ENCODE measurements around the gene HSD17B14. TPM values are rescaled to one million over a fixed set of nuclear protein-coding genes. Genes with fewer than 3 reads are reported as not detected.

HSD17B14 gene
- total RNA-seq, 1 donor from 2014 or later = 1.9 TPM

DNA sequence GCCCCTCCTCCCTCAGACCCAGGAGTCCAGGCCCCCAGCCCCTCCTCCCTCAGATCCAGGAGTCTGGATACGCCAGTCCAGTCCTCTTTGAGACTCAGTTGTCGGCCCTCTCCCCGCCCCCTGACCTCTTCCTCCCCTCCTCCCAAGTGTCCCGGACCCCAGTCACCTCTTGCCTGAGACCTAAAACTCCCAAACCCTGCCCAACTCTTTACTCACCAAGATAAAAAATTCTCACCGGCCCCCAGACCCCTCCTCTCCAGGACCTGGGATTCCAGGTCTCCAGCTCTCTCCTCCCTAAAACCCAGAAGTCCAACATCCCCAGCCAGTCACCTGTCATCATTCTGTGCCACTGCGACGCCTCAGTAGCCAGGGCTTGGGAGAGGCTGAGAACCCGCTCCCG lies 1.4 kb upstream of the HSD17B14 start:
- intact Hi-C loops (cut with DNase I) = no loop called here
- no peak for ATAC-seq (ENCODE audit: poor library complexity)
- no peak for DNase-seq

DNA sequence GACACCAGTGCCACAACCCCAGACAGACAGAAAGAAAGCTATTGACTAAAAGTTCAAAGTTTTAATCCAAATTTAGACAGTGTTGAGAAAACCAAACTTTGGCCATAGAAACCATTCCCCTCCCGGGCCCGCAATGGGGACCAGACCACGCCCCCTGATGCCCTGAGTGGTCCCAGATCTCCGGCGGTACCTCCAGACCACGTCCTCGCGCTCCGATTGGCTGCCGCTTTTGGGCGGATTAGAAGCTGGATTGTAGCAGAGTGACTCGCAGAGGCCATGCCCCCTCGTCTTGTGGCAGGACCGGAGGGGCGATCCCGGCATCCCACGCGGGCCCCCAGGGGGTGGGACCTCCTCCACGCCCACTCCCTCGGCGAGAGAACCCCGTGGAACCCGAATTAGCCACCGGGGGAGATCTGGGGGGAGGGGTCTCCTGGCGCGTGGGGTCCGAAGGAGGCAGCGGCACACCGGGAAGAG lies 797 bp upstream of the HSD17B14 start:
- intact Hi-C loops (cut with DNase I) = no loop called here
- ATAC-seq (ENCODE audit: poor library complexity) = peak; percentile 89
- DNase-seq = peak; percentile 89

DNA sequence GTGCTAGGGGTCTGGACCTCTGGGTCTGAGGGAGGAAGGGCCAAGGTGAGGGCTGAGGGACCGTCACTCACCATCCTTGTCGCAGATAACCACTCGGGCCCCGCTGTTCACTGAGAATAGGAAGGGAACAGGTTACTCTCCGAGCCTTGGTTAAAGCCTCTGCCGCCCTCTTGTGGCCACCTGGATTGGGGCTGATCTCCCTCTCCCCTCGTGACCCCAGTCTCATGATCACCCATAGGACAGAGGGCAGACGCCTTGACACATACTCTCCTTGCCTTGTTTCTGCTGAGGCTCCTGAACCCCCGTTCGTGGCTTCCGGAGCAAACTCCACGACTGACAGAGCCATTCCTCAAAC lies 580 bp downstream of the HSD17B14 start:
- ATAC-seq (ENCODE audit: poor library complexity) (peak; percentile 98), DNase-seq (peak; percentile 96)
- intact Hi-C loops (cut with DNase I) = loop anchor here (1.0 kb wide), 1 partner anchor 41 kb away; no protein-coding TSS in a partner anchor

DNA sequence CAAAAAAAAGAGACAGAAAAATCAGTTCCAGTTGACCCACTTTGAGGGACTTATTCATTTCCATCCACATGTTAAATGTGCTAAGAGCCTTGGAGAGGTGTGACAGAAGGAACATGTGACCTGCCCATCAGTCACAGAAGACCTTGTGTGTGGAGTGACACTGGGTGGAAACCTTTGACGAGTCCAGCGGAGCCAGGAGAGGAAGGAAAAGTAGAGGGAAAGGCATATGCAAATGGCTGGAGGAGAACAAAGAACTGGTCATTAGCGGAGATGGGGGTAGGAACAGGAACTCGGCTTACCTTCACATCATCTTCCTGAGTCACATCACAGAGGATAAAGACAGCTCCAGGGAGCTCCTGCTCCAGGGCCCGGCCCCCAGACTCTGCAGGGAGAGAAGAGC lies 2.3 kb downstream of the HSD17B14 start:
- intact Hi-C loops (cut with DNase I) = no loop called here
- ATAC-seq (ENCODE audit: poor library complexity) = no peak
- no peak for DNase-seq

DNA sequence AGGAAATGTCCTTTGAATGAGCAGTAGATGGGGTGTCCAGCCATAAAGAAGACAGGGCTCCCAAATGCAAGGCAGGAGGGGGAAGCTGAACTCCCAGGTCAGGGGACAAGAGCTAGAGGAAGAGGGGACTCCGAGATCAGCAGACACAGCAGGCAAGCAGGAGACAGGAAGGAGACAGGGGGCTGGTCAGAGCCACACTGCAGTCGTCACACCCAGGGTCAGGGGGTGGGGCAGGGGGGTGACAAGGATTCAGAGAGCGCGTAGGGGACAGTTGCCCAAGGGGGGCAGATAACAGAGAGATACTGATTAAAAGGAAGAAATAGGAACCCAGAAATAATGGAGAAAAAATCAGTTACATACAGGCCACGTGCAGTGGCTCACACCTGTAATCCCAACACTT lies 3.2 kb downstream of the HSD17B14 start:
- DNase-seq (no peak), ATAC-seq (ENCODE audit: poor library complexity) (no peak)
- intact Hi-C loops (cut with DNase I) = no loop called here

- no peak for DNase-seq
- intact Hi-C loops (cut with DNase I) = no loop called here
Observed at GRCh38 chr19:48830965-48831364, 5.3 kb downstream of the HSD17B14 start.

DNA sequence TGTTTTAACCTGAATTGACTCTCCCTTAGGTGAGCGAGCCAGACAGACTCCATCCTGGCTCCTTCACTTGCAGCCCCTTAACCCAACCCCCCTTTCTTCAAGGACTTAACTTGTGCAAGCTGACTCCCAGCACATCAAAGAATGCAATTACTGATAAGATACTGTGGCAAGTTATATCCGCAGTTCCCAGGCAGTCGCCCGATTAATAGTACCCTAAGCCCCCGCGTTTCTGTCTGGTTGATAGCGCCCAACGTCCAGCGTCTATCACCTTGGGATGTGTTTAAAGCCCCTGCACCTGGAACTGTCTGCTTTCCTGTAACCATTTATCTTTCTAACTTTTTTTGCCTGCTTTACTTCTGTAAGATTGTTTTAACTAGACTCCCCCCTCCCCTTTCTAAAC lies 6.2 kb downstream of the HSD17B14 start:
- intact Hi-C loops (cut with DNase I) = no loop called here
- no peak for DNase-seq
- ATAC-seq (ENCODE audit: poor library complexity) = no peak

More at GRCh38 chr19:48830965-48831364, 5.3 kb downstream of the HSD17B14 start:
- no peak for ATAC-seq (ENCODE audit: poor library complexity)

DNA sequence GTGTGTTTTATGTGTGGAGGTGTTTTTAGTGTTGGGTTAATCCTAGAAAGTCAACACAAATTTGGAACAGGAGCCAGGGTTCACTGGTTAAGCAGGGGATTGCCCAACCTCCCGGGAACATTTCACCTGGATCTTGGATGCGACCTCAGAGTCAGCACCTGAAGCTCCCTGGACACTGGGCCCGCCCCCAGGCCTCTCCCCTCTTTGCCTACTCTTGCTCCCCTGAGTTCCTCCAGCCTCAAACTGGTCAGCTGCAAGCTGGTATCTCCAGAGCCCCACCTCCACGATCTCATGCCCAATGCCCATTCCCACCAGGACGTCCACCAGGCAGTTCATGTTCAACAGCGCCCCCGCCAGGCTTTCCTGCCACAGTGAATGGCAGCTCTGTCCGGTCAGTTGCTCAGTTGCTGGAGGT lies 9.7 kb downstream of the HSD17B14 start:
- intact Hi-C loops (cut with DNase I) = no loop called here
- no peak for ATAC-seq (ENCODE audit: poor library complexity)
- DNase-seq = no peak

GRCh38 chr19:48822514-48822913 lies 13.8 kb downstream of the HSD17B14 start:
- no peak for ATAC-seq (ENCODE audit: poor library complexity)
- intact Hi-C loops (cut with DNase I) = no loop called here
- no peak for DNase-seq

GRCh38 chr19:48821633-48822032 lies 14.7 kb downstream of the HSD17B14 start:
- intact Hi-C loops (cut with DNase I) = no loop called here
- DNase-seq (no peak), ATAC-seq (ENCODE audit: poor library complexity) (no peak)

- DNase-seq = peak; percentile 93
- ATAC-seq (ENCODE audit: poor library complexity) = peak; percentile 93
- intact Hi-C loops (cut with DNase I) = no loop called here
Observed at GRCh38 chr19:48819366-48819816, 16.9 kb downstream of the HSD17B14 start.

DNA sequence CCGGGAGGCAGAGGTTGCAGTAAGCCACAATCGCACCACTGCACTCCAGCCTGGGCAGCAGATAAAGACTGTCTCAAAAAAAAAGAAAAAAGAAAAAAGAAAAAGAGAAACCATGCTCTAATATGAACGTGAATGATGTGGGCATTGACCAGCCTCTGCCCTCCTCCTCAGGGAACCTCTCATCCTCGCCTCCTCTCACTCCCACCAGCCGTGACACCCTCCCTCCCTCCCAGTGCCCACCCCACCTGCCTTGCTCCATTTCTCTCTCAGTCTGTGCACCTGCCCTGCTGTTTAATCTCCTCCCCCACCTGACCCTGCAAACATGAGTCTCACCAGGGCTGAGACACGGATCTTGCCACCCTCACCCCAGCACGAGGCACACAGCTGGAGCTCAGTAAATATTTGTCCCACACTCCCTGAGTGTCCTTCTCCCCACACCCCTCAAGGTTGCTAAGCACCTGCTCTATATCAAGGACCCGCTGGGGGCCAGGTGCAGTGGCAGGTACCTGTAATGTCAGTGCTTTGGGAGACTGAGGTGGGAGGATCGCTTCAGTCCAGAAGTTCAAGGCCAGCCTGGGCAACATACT lies 18.0 kb downstream of the HSD17B14 start:
- ATAC-seq (ENCODE audit: poor library complexity) (no peak), DNase-seq (no peak)
- intact Hi-C loops (cut with DNase I) = no loop called here

- ATAC-seq (ENCODE audit: poor library complexity) (no peak), DNase-seq (no peak)
- intact Hi-C loops (cut with DNase I) = no loop called here
Observed at GRCh38 chr19:48817585-48818124, 18.6 kb downstream of the HSD17B14 start.

DNA sequence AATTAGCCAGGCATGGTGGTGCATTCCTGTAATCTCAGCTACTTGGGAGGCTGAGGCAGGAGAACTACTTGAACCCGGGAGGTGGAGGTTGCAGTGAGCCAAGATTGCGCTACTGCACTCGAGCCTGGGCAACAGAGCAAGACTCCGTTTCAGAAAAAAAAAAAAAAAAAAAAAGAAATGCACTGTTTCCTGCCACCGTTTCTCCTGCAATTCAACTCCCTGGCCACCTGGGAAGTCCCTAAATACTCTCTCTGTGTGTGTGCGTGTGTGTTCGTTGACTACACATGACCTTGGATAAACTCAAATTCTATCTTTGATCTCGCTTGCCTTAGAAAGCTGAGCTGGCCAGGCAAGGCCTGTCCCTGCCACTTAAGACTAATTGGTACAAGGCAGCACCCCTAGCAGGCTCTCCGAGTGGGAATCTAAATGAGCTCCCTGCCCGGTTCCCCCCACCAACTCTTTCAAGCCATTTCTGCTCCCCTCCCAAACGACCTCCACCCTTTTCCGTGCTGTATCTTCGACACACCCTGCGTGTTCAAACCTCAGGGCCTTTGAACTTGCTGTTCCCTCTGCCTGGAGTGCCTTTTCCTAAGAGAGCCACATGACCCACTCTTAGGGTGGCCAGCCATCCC lies 20.3 kb downstream of the HSD17B14 start:
- no peak for DNase-seq
- intact Hi-C loops (cut with DNase I) = no loop called here
- peak; percentile 5 for ATAC-seq (ENCODE audit: poor library complexity)

- no peak for ATAC-seq (ENCODE audit: poor library complexity)
- DNase-seq = no peak
- intact Hi-C loops (cut with DNase I) = no loop called here
Observed at GRCh38 chr19:48814895-48815294, 21.4 kb downstream of the HSD17B14 start.

DNA sequence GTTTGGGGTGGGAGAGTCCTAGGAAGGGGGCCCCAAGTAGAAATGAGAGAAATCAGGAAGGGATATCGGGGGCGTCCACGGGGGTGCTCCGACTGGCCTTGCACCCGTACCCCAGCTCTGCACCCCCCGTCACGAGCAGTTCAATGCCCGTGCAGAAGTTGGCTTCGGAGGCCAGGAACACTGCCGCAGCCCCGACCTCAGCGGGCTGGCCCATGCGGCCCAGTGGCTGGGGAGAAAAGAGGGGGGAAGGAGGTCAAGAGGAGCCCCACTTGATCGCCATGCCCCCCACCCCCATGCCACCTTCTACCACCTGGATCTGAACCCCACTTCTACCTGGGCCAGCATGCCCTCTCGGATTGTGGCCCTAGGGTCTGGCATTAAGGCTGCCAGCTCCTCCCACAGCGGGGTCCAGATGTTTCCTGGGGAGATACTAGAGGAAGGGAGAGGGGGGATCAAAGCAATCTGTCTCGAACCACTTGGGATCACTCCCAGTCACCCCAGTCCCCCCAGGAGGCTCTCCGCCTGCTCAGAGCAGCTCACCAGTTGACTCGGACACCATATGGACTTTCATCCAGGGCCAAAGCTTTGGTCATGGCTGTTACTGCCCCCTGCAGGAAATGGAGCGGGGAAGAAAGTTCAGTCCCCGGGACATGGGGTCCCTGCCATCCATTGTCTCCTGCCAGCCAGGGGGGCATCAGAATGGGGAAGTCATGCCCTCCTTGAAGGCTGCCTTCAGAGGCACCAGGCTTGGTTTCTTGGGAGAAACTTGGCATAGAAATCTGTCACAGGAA lies 23.0 kb downstream of the HSD17B14 start:
- ATAC-seq (ENCODE audit: poor library complexity) = no peak
- intact Hi-C loops (cut with DNase I) = no loop called here
- no peak for DNase-seq

- ATAC-seq (ENCODE audit: poor library complexity) (peak; percentile 90), DNase-seq (peak; percentile 93)
- intact Hi-C loops (cut with DNase I) = no loop called here
Observed at GRCh38 chr19:48812094-48812929, 24.0 kb downstream of the HSD17B14 start.

GRCh38 chr19:48810151-48810550 lies 26.1 kb downstream of the HSD17B14 start:
- intact Hi-C loops (cut with DNase I) = no loop called here
- no peak for ATAC-seq (ENCODE audit: poor library complexity)
- no peak for DNase-seq
